Neural cell (in vitro differentiated cells): Measurements from ENCODE around the gene VASH1. TPM values are rescaled to one million over a fixed set of nuclear protein-coding genes. Genes with fewer than 3 reads are reported as not detected.

Source experiments
- H2AFZ ChIP-seq: fragments of 200-600, 300-800 bp; sonication (generic), shearing (Covaris generic); 2 replicates; pipeline ENCODE4 v1.6.0; 2014; ENCODE audit warnings: low read depth, mild to moderate bottlenecking, antibody characterized with exemption, low read length, moderate library complexity
- H3F3A ChIP-seq: fragments of 200-600 bp; shearing (Covaris generic); 2 replicates; pipeline ENCODE4 v1.6.1; 2016; ENCODE audit warnings: mild to moderate bottlenecking, moderate library complexity, mixed read lengths, antibody characterized with exemption, low read length; ENCODE audit not compliant: insufficient read depth, poor library complexity, severe bottlenecking
- H3K27ac ChIP-seq: fragments of 200-600, 300-800 bp; sonication (generic), shearing (Covaris generic); 2 replicates; pipeline ENCODE4 v1.5.1; 2014; ENCODE audit warnings: mild to moderate bottlenecking, low read length, moderate library complexity
- H3K27me3 ChIP-seq: fragments of 300-800, 200-600 bp; sonication (generic), shearing (Covaris generic); 2 replicates; pipeline ENCODE4 v1.6.0; 2014; ENCODE audit warnings: mild to moderate bottlenecking, low read depth, low read length, moderate library complexity; ENCODE audit not compliant: insufficient read depth
- H3K36me3 ChIP-seq: fragments of 300-800, 200-600 bp; sonication (generic), shearing (Covaris generic); 2 replicates; pipeline ENCODE4 v1.5.1; 2014; ENCODE audit warnings: mild to moderate bottlenecking, antibody characterized with exemption, low read length, moderate library complexity; ENCODE audit not compliant: insufficient read depth
- H3K4me2 ChIP-seq: fragments of 300-800, 200-600 bp; sonication (generic), shearing (Covaris generic); 2 replicates; pipeline ENCODE4 v1.6.0; 2014; ENCODE audit warnings: mild to moderate bottlenecking, low read length
- H3K4me3 ChIP-seq: fragments of 300-800, 200-600 bp; sonication (generic), shearing (Covaris generic); 2 replicates; pipeline ENCODE4 v1.5.1; 2014; ENCODE audit warnings: mild to moderate bottlenecking, low read length, moderate library complexity
- H3K79me2 ChIP-seq: fragments of 200-600 bp; shearing (Covaris generic); replicated peaks from 2 replicates; pipeline ENCODE4 v1.6.0; 2014; ENCODE audit warnings: mild to moderate bottlenecking, low read length, moderate library complexity; ENCODE audit not compliant: insufficient read depth
- H3K9ac ChIP-seq: fragments of 300-800, 200-600 bp; sonication (generic), shearing (Covaris generic); 2 replicates; pipeline ENCODE4 v1.6.1; 2016; ENCODE audit warnings: mild to moderate bottlenecking, low read length, mixed read lengths
- H3K9me2 ChIP-seq: fragments of 200-600 bp; shearing (Covaris generic); 2 replicates; pipeline ENCODE4 v1.6.1; 2016; ENCODE audit warnings: mild to moderate bottlenecking, low read length, mixed read lengths; ENCODE audit not compliant: insufficient read depth
- H3K9me3 ChIP-seq: fragments of 200-600, 300-800 bp; sonication (generic), shearing (Covaris generic); 2 replicates; pipeline ENCODE4 v1.6.1; 2016; ENCODE audit warnings: mild to moderate bottlenecking, mixed run types, low read length, moderate library complexity, mixed read lengths
- H4K20me1 ChIP-seq: fragments of 200-600 bp; shearing (Covaris generic); 2 replicates; pipeline ENCODE4 v1.6.1; 2016; ENCODE audit warnings: mild to moderate bottlenecking, mixed run types; ENCODE audit not compliant: insufficient read depth
- EP300 ChIP-seq: fragments of 450-650 bp; conservative IDR thresholded peaks from 2 replicates; pipeline ENCODE4 v1.6.1; 2014; ENCODE audit warnings: antibody characterized with exemption, mild to moderate bottlenecking, moderate library complexity; ENCODE audit not compliant: poor library complexity, severe bottlenecking
- EZH2 ChIP-seq: fragments of 200-600, 300-800 bp; shearing (Covaris generic), sonication (generic); IDR thresholded peaks from 2 replicates; pipeline ENCODE4 v1.6.1; 2014; ENCODE audit warnings: antibody characterized with exemption, low read length, borderline replicate concordance, mild to moderate bottlenecking; ENCODE audit not compliant: insufficient read depth, poor library complexity, severe bottlenecking
- MXI1 ChIP-seq: fragments of 450-650 bp; conservative IDR thresholded peaks from 2 replicates; pipeline ENCODE4 v1.6.1; 2014; ENCODE audit warnings: antibody characterized with exemption, mild to moderate bottlenecking; ENCODE audit not compliant: poor library complexity, severe bottlenecking
- POLR2AphosphoS5 ChIP-seq: IDR thresholded peaks from 2 replicates; pipeline ENCODE4 v1.6.1; 2012
- RAD21 ChIP-seq: fragments of 450-650 bp; conservative IDR thresholded peaks from 2 replicates; pipeline ENCODE4 v1.6.1; 2014; ENCODE audit warnings: antibody characterized with exemption, mild to moderate bottlenecking, moderate library complexity
- SMC3 ChIP-seq: fragments of 450-650 bp; conservative IDR thresholded peaks from 2 replicates; pipeline ENCODE4 v1.6.1; 2014; ENCODE audit warnings: antibody characterized with exemption, mild to moderate bottlenecking, moderate library complexity; ENCODE audit not compliant: poor library complexity
- TAF1 ChIP-seq: IDR thresholded peaks from 2 replicates; pipeline ENCODE4 v1.6.1; 2012; ENCODE audit warnings: low read depth
- polyA plus RNA-seq: library from polyadenylated mRNA; depleted of rRNA; stranded (reverse); fragments of >200 nt; gene quantifications from 2 replicates; pipeline ENCODE4 v1.2.3, GENCODE V29; 2014
- TF ChIP-seq, protein P1 (sequence below): fragments of 450-650 bp; IDR thresholded peaks from 2 replicates; pipeline ENCODE4 v1.5.1; 2014; ENCODE audit warnings: antibody characterized with exemption, mild to moderate bottlenecking, moderate library complexity; ENCODE audit not compliant: poor library complexity, severe bottlenecking
- TF ChIP-seq, protein P2 (sequence below): IDR thresholded peaks from 2 replicates; pipeline ENCODE4 v1.6.1; 2012; ENCODE audit warnings: borderline replicate concordance

Gene VASH1
- polyA plus RNA-seq, 1 donor from 2014 or later = 26.8 TPM

GRCh38 chr14:76773188-76773885 lies 12.1 kb downstream of the VASH1 start:
- H3K4me3 ChIP-seq = no peak overlapping the region
- no peaks in the 10 kb centered on the region for H3K27me3 ChIP-seq
- no peak overlapping the region for H3K27ac ChIP-seq

GRCh38 chr14:76773956-76774820 lies 12.9 kb downstream of the VASH1 start:
- Histone ChIP-seq H3K36me3 (peaks cover 24% of the 10 kb centered on the region), H3K27me3 (no peaks in the 10 kb centered on the region), H2AFZ (no peak overlapping the region), H3K9ac (no peak overlapping the region), H3K27ac (no peak overlapping the region), H3K79me2 (no peaks in the 10 kb centered on the region), H3K4me2 (no peak overlapping the region), H3K4me3 (no peak overlapping the region), H3F3A (no peaks in the 10 kb centered on the region), H4K20me1 (no peaks in the 10 kb centered on the region), H3K9me2 (no peaks in the 10 kb centered on the region), H3K9me3 (no peaks in the 10 kb centered on the region)
- TF ChIP-seq, protein P1, sequence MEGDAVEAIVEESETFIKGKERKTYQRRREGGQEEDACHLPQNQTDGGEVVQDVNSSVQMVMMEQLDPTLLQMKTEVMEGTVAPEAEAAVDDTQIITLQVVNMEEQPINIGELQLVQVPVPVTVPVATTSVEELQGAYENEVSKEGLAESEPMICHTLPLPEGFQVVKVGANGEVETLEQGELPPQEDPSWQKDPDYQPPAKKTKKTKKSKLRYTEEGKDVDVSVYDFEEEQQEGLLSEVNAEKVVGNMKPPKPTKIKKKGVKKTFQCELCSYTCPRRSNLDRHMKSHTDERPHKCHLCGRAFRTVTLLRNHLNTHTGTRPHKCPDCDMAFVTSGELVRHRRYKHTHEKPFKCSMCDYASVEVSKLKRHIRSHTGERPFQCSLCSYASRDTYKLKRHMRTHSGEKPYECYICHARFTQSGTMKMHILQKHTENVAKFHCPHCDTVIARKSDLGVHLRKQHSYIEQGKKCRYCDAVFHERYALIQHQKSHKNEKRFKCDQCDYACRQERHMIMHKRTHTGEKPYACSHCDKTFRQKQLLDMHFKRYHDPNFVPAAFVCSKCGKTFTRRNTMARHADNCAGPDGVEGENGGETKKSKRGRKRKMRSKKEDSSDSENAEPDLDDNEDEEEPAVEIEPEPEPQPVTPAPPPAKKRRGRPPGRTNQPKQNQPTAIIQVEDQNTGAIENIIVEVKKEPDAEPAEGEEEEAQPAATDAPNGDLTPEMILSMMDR = no peak
- no peak for TF ChIP-seq RAD21
- TF ChIP-seq, protein P2, sequence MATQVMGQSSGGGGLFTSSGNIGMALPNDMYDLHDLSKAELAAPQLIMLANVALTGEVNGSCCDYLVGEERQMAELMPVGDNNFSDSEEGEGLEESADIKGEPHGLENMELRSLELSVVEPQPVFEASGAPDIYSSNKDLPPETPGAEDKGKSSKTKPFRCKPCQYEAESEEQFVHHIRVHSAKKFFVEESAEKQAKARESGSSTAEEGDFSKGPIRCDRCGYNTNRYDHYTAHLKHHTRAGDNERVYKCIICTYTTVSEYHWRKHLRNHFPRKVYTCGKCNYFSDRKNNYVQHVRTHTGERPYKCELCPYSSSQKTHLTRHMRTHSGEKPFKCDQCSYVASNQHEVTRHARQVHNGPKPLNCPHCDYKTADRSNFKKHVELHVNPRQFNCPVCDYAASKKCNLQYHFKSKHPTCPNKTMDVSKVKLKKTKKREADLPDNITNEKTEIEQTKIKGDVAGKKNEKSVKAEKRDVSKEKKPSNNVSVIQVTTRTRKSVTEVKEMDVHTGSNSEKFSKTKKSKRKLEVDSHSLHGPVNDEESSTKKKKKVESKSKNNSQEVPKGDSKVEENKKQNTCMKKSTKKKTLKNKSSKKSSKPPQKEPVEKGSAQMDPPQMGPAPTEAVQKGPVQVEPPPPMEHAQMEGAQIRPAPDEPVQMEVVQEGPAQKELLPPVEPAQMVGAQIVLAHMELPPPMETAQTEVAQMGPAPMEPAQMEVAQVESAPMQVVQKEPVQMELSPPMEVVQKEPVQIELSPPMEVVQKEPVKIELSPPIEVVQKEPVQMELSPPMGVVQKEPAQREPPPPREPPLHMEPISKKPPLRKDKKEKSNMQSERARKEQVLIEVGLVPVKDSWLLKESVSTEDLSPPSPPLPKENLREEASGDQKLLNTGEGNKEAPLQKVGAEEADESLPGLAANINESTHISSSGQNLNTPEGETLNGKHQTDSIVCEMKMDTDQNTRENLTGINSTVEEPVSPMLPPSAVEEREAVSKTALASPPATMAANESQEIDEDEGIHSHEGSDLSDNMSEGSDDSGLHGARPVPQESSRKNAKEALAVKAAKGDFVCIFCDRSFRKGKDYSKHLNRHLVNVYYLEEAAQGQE = no peak
- no peak for TF ChIP-seq SMC3
- no peak for TF ChIP-seq MXI1
- no peak for TF ChIP-seq EP300
- no peak for TF ChIP-seq TAF1
- TF ChIP-seq POLR2AphosphoS5 = no peak

More at GRCh38 chr14:76773188-76773885, 12.1 kb downstream of the VASH1 start:
- Histone ChIP-seq H3K9ac (no peak overlapping the region), H3K79me2 (no peaks in the 10 kb centered on the region), H3K4me2 (no peak overlapping the region), H2AFZ (no peak overlapping the region), H3K36me3 (peaks cover 24% of the 10 kb centered on the region), H3K9me3 (no peaks in the 10 kb centered on the region), H3K9me2 (no peaks in the 10 kb centered on the region), H4K20me1 (no peaks in the 10 kb centered on the region), H3F3A (no peaks in the 10 kb centered on the region)
- no peak for TF ChIP-seq EP300
- TF ChIP-seq MXI1 = no peak
- no peak for TF ChIP-seq TAF1
- no peak for TF ChIP-seq EZH2
- TF ChIP-seq, protein P2 = no peak
- no peak for TF ChIP-seq RAD21
- TF ChIP-seq POLR2AphosphoS5 = no peak
- no peak for TF ChIP-seq SMC3
- TF ChIP-seq, protein P1 = no peak
